Liver (tissue), 9 donors: ENCODE measurements around the gene PRMT3. TPM values are rescaled to one million over a fixed set of nuclear protein-coding genes. Genes with fewer than 3 reads are reported as not detected.

Source experiments
- DNase-seq: peaks from one replicate; pipeline ENCODE4 v3.0.0-alpha.2; 2017; ENCODE audit warnings: low spot score
- H3K27ac ChIP-seq, 2 donors: one replicate each; pipeline ENCODE4 v1.7.0; 2013; ENCODE audit warnings: inconsistent platforms in 2 of 2, low read length in 2 of 2, control low read depth in 1 of 2, low read depth in 1 of 2, mild to moderate bottlenecking in 1 of 2
- H3K27me3 ChIP-seq, 4 donors: one replicate each; pipeline versions ENCODE4 v1.6.1 to v1.7.0; 2013; ENCODE audit warnings: low read length in 3 of 4, inconsistent platforms in 1 of 4, mild to moderate bottlenecking in 1 of 4, moderate library complexity in 1 of 4; ENCODE audit not compliant: control insufficient read depth in 4 of 4, insufficient read depth in 4 of 4
- H3K36me3 ChIP-seq, 4 donors: one replicate each; pipeline versions ENCODE4 v1.6.1 to v1.7.0; 2013; ENCODE audit warnings: low read length in 3 of 4, mild to moderate bottlenecking in 3 of 4, low read depth in 1 of 4, moderate library complexity in 1 of 4; ENCODE audit not compliant: control insufficient read depth in 4 of 4, insufficient read depth in 3 of 4
- H3K4me1 ChIP-seq, 4 donors: one replicate each; pipeline versions ENCODE4 v1.6.1 to v1.7.0; 2013; ENCODE audit warnings: low read length in 3 of 4, mild to moderate bottlenecking in 3 of 4, moderate library complexity in 1 of 4; ENCODE audit not compliant: control insufficient read depth in 4 of 4, insufficient read depth in 4 of 4
- H3K4me3 ChIP-seq, 3 donors: one replicate each; pipeline versions ENCODE4 v1.6.1 to v1.7.0; 2013; ENCODE audit warnings: low read length in 3 of 3, control low read depth in 1 of 3, low read depth in 1 of 3, mild to moderate bottlenecking in 1 of 3
- H3K9ac ChIP-seq, 2 donors: one replicate each; pipeline ENCODE4 v1.7.0; 2013; ENCODE audit warnings: low read length in 2 of 2, mild to moderate bottlenecking in 2 of 2, moderate library complexity in 2 of 2, control low read depth in 1 of 2, low read depth in 1 of 2
- H3K9me3 ChIP-seq, 4 donors: one replicate each; pipeline versions ENCODE4 v1.6.1 to v1.7.0; 2013; ENCODE audit warnings: low read length in 3 of 4; ENCODE audit not compliant: control insufficient read depth in 4 of 4
- EGR1 ChIP-seq, 2 donors: IDR thresholded peaks; 2 replicates each; pipeline ENCODE4 v1.6.1; 2016 to 2018; ENCODE audit warnings: antibody characterized with exemption in 2 of 2, low read depth in 2 of 2
- FOXA1 ChIP-seq: IDR thresholded peaks from 2 replicates; pipeline ENCODE4 v1.6.1; 2016; ENCODE audit warnings: antibody characterized with exemption
- FOXA2 ChIP-seq: IDR thresholded peaks from 2 replicates; pipeline ENCODE4 v1.6.1; 2016; ENCODE audit warnings: antibody characterized with exemption
- GABPA ChIP-seq, 2 donors: IDR thresholded peaks in 1 of 2; conservative IDR thresholded peaks in 1 of 2; 2 replicates each; pipeline ENCODE4 v1.6.1; 2016; ENCODE audit warnings: antibody characterized with exemption in 2 of 2, mild to moderate bottlenecking in 1 of 2, moderate library complexity in 1 of 2
- HNF4A ChIP-seq, 2 donors: conservative IDR thresholded peaks; 2 replicates each; pipeline ENCODE4 v1.6.1; 2016; ENCODE audit warnings: antibody characterized with exemption in 2 of 2, mild to moderate bottlenecking in 2 of 2
- HNF4G ChIP-seq: IDR thresholded peaks from 2 replicates; pipeline ENCODE4 v1.6.1; 2016; ENCODE audit warnings: antibody characterized with exemption
- JUND ChIP-seq, 2 donors: IDR thresholded peaks; 2 replicates each; pipeline ENCODE4 v1.6.1; 2016; ENCODE audit warnings: antibody characterized with exemption in 2 of 2
- NR2F2 ChIP-seq: IDR thresholded peaks from 2 replicates; pipeline ENCODE4 v1.6.1; 2016; ENCODE audit warnings: antibody characterized with exemption
- RAD21 ChIP-seq, 2 donors: IDR thresholded peaks; 2 replicates each; pipeline ENCODE4 v1.6.1; 2016; ENCODE audit warnings: antibody characterized with exemption in 2 of 2, mild to moderate bottlenecking in 2 of 2
- RXRA ChIP-seq, 2 donors: IDR thresholded peaks; 2 replicates each; pipeline ENCODE4 v1.6.1; 2017 to 2018; ENCODE audit warnings: antibody characterized with exemption in 2 of 2, mild to moderate bottlenecking in 1 of 2
- SP1 ChIP-seq: IDR thresholded peaks from 2 replicates; pipeline ENCODE4 v1.6.1; 2018; ENCODE audit warnings: antibody characterized with exemption, mild to moderate bottlenecking
- TAF1 ChIP-seq: conservative IDR thresholded peaks from 2 replicates; pipeline ENCODE4 v1.6.1; 2016; ENCODE audit warnings: antibody characterized with exemption, mild to moderate bottlenecking
- YY1 ChIP-seq: IDR thresholded peaks from 2 replicates; pipeline ENCODE4 v1.6.1; 2016; ENCODE audit warnings: antibody characterized with exemption, mild to moderate bottlenecking
- WGBS: extraction: QIAGEN DNeasy Blood & Tissue Kit; methylation state at CpG from one replicate; pipeline ENCODE4 v1.1.7; 2013; 5-methylcytosine and 5-hydroxymethylcytosine counted together
- polyA plus RNA-seq, 2 donors: library from polyadenylated mRNA; stranded (reverse) in 1 of 2; unstranded in 1 of 2; fragments of 200-250 nt in 1 of 2; fragments of >200 nt in 1 of 2; fragmentation: Nextera tagmentation in 1 of 2; extraction: Ambion mirVana in 1 of 2; gene quantifications; one replicate each; pipeline versions ENCODE4 v1.2.1 to v1.2.3, GENCODE V29; 2013 to 2015
- total RNA-seq, 2 donors: library from RNA; depleted of rRNA; stranded (reverse); fragments of >200 nt; gene quantifications; one replicate each; pipeline ENCODE4 v1.2.3, GENCODE V29; 2014
- TF ChIP-seq, protein P1 (sequence below): IDR thresholded peaks from 2 replicates; pipeline ENCODE4 v1.6.1; 2016; ENCODE audit warnings: antibody characterized with exemption
- TF ChIP-seq, protein P2 (sequence below): IDR thresholded peaks from 2 replicates; pipeline ENCODE4 v1.6.1; 2016; ENCODE audit warnings: antibody characterized with exemption, mild to moderate bottlenecking
- TF ChIP-seq, protein P3 (sequence below): IDR thresholded peaks from 2 replicates; pipeline ENCODE4 v1.6.1; 2016; ENCODE audit warnings: antibody characterized with exemption
- TF ChIP-seq, protein P4 (sequence below): IDR thresholded peaks from 2 replicates; pipeline ENCODE4 v1.6.1; 2016; ENCODE audit warnings: antibody characterized with exemption
- TF ChIP-seq, protein P5 (sequence below): fragments of 150-350 bp; IDR thresholded peaks from 2 replicates; pipeline ENCODE4 v1.5.1; 2017; ENCODE audit warnings: improper control_type of control experiment, low read depth, low read length; ENCODE audit not compliant: missing input control
- donor health status: healthy.
- donor health status: healthy.
- donor health status: healthy.
- donor health status: healthy.
- donor health status: healthy.

PRMT3 gene
- total RNA-seq (10 to 100 TPM in 1 of 2 donors, 1 to 10 TPM in 1; 9.7 to 15.8 TPM), polyA plus RNA-seq (1 to 10 TPM; 3.5 to 5.8 TPM)

DNA sequence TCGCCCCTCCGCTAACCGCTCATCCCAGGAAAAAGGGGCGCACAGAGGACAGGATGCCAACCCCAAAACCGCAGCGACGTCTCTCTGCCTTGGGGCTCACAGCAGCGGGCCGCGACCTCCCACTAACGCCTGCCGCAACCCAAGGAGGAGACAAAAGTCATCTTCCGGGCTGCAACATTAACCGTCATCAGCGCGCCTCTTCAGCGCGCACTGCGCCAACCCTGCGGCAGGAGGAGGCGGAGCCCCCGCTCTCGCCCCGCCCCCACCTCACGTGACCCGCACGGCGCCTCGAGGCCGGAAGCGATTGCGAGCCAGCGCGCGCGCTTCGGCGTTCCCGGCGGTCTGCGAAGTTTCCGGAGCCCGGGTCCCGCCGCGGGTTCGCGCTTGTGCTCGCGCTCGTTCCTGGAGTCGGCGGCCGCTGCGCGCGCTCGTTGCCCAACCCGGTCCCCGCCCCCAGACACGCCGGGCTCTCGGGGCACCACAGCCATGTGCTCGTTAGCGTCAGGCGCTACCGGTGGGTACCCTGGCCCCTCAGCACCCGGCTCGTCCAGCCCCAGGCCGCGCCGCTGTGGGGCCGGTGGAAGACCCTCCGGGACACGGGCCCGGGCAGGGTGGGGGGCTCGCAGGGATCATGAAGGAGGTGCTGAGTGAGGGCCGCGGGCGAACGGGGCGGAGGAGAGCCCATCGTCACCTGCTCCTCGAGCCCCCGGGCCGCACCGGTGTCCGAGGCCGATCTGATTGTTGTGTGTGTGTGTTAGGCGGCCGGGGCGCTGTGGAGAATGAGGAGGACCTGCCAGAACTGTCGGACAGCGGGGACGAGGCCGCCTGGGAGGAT lies at the start of gene PRMT3:
Gene PRMT3, plus strand, starts transcription at position 456 of the 835 bp plus-strand sequence. Its CDS starts 31 bp downstream, at position 487.
- under 1% methylated on average over 96 of the region's 96 CpGs for WGBS

More for the DNA sequence above, at the start of gene PRMT3:
- peaks cover 0 to 15% (median 3%) of the 10 kb centered on the region in 4 donors for H3K4me1 ChIP-seq
- peak within 1 kb of the TSS; percentile 80 to 93 for H3K9ac ChIP-seq
- peak; percentile 98 for DNase-seq
- H3K27me3 ChIP-seq, result no peaks in the 10 kb centered on the region
- H3K9me3 ChIP-seq, result no peaks in the 10 kb centered on the region
- peak within 1 kb of the TSS; percentile 85 to 86 for H3K27ac ChIP-seq
- TF ChIP-seq FOXA1, result no peak
- TF ChIP-seq, protein P1, sequence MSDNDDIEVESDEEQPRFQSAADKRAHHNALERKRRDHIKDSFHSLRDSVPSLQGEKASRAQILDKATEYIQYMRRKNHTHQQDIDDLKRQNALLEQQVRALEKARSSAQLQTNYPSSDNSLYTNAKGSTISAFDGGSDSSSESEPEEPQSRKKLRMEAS, result peak; percentile 18
- peak; percentile 18 for TF ChIP-seq YY1
- TF ChIP-seq GABPA (IDR thresholded peaks at IDR 0.05 in 1 of 2, conservative IDR thresholded peaks at IDR 0.05 in 1 of 2), result peak in 1 of 2 donors; percentile 74
- peak; percentile 25 to 59 for TF ChIP-seq RXRA (IDR thresholded peaks at IDR 0.05)
- no peak for TF ChIP-seq HNF4G
- TF ChIP-seq, protein P2, sequence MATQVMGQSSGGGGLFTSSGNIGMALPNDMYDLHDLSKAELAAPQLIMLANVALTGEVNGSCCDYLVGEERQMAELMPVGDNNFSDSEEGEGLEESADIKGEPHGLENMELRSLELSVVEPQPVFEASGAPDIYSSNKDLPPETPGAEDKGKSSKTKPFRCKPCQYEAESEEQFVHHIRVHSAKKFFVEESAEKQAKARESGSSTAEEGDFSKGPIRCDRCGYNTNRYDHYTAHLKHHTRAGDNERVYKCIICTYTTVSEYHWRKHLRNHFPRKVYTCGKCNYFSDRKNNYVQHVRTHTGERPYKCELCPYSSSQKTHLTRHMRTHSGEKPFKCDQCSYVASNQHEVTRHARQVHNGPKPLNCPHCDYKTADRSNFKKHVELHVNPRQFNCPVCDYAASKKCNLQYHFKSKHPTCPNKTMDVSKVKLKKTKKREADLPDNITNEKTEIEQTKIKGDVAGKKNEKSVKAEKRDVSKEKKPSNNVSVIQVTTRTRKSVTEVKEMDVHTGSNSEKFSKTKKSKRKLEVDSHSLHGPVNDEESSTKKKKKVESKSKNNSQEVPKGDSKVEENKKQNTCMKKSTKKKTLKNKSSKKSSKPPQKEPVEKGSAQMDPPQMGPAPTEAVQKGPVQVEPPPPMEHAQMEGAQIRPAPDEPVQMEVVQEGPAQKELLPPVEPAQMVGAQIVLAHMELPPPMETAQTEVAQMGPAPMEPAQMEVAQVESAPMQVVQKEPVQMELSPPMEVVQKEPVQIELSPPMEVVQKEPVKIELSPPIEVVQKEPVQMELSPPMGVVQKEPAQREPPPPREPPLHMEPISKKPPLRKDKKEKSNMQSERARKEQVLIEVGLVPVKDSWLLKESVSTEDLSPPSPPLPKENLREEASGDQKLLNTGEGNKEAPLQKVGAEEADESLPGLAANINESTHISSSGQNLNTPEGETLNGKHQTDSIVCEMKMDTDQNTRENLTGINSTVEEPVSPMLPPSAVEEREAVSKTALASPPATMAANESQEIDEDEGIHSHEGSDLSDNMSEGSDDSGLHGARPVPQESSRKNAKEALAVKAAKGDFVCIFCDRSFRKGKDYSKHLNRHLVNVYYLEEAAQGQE, result peak; percentile 66
- TF ChIP-seq RAD21 (IDR thresholded peaks at IDR 0.05), result peak; percentile 74 to 78
- no peak for TF ChIP-seq HNF4A (conservative IDR thresholded peaks at IDR 0.05)
- no peak for TF ChIP-seq JUND (IDR thresholded peaks at IDR 0.05)
- TF ChIP-seq, protein P3, sequence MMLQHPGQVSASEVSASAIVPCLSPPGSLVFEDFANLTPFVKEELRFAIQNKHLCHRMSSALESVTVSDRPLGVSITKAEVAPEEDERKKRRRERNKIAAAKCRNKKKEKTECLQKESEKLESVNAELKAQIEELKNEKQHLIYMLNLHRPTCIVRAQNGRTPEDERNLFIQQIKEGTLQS, result no peak
- TF ChIP-seq, protein P4, sequence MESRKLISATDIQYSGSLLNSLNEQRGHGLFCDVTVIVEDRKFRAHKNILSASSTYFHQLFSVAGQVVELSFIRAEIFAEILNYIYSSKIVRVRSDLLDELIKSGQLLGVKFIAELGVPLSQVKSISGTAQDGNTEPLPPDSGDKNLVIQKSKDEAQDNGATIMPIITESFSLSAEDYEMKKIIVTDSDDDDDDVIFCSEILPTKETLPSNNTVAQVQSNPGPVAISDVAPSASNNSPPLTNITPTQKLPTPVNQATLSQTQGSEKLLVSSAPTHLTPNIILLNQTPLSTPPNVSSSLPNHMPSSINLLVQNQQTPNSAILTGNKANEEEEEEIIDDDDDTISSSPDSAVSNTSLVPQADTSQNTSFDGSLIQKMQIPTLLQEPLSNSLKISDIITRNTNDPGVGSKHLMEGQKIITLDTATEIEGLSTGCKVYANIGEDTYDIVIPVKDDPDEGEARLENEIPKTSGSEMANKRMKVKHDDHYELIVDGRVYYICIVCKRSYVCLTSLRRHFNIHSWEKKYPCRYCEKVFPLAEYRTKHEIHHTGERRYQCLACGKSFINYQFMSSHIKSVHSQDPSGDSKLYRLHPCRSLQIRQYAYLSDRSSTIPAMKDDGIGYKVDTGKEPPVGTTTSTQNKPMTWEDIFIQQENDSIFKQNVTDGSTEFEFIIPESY, result no peak
- TF ChIP-seq FOXA2, result no peak
- TF ChIP-seq SP1, result peak; percentile 55
- peak; percentile 18 for TF ChIP-seq TAF1
- peak; percentile 31 to 43 for TF ChIP-seq EGR1 (IDR thresholded peaks at IDR 0.05; ENCODE audit: low read depth in 2 of 2)
- TF ChIP-seq NR2F2, result no peak
- TF ChIP-seq, protein P5, sequence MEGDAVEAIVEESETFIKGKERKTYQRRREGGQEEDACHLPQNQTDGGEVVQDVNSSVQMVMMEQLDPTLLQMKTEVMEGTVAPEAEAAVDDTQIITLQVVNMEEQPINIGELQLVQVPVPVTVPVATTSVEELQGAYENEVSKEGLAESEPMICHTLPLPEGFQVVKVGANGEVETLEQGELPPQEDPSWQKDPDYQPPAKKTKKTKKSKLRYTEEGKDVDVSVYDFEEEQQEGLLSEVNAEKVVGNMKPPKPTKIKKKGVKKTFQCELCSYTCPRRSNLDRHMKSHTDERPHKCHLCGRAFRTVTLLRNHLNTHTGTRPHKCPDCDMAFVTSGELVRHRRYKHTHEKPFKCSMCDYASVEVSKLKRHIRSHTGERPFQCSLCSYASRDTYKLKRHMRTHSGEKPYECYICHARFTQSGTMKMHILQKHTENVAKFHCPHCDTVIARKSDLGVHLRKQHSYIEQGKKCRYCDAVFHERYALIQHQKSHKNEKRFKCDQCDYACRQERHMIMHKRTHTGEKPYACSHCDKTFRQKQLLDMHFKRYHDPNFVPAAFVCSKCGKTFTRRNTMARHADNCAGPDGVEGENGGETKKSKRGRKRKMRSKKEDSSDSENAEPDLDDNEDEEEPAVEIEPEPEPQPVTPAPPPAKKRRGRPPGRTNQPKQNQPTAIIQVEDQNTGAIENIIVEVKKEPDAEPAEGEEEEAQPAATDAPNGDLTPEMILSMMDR, result no peak
- H3K36me3 ChIP-seq, result peaks cover 0 to 11% (median 6%) of the 10 kb centered on the region in 4 donors
- H3K4me3 ChIP-seq, result peak within 1 kb of the TSS; percentile 77 to 85 (median 82)
